Measurements from ENCODE around the gene TBL1Y. TPM values are rescaled to one million over a fixed set of nuclear protein-coding genes. Genes with fewer than 3 reads are reported as not detected.
"Not testable (repeated sequence)": the region's sequence is repeated elsewhere in the genome, so short reads cannot be mapped to it uniquely, and the experiment has no call there.

TBL1Y gene
- not detected in 2 replicates for total RNA-seq
- long read RNA-seq: 0 reads

DNA sequence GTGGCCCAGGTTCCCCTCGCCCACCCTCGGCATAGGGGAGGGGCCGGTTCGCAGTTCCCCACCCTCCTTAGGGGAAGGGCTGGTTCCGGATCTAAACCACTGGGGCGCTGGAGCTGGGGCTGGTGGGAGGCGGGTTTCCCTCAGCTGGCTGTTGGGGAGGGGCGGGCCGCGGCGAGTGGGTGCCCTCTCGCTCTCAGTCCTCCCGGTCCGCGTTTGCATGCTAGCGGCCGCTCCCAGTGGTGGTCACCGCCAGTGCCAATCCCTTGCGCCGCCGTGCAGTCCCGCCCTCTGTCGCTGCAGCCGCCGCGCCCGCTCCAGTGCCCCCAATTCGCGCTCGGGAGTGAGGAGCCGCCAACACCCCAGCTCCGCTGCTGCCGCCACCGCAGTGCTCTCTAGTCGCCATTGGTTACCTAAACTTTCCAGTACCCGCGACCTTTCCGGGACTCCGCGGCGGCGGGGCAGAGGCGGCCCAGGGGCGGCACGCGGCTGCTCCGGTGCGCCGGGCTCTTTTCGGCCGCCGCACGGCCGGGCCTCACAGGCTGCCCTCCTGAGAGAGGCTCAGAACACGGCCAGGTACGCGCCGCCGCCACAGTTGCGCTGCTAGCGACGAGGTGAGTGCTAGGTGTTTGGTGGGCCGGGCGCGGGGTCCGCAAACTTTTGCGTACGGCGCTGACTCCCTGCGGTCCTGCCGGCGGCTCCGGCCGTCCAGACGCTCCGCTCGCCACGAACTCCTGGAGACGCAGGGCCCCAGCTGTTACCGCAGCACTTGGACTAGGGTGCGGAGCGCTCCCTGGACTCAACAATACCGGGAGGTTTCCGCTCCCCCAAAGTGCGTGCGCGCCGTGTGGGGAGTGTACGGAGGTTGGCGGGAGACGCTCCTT lies at the start of gene TBL1Y:
Gene TBL1Y, plus strand, starts transcription at position 326 of the 881 bp plus-strand sequence. CDS start 114,388 bp downstream, outside the sequence.
- Mint-ChIP-seq H3K9me3 (ENCODE audit: low read depth) (no peaks in the 10 kb centered on the region), H3K27me3 (no peaks in the 10 kb centered on the region), H3K36me3 (ENCODE audit: insufficient read depth) (no peaks in the 10 kb centered on the region), H3K4me3 (ENCODE audit: low read depth) (no peak within 1 kb of the TSS), H3K27ac (no peak within 1 kb of the TSS), H3K4me1 (ENCODE audit: low read depth) (no peaks in the 10 kb centered on the region)
- no peak for DNase-seq (ENCODE audit: low spot score, unreplicated experiment)
- TF ChIP-seq, protein P1, sequence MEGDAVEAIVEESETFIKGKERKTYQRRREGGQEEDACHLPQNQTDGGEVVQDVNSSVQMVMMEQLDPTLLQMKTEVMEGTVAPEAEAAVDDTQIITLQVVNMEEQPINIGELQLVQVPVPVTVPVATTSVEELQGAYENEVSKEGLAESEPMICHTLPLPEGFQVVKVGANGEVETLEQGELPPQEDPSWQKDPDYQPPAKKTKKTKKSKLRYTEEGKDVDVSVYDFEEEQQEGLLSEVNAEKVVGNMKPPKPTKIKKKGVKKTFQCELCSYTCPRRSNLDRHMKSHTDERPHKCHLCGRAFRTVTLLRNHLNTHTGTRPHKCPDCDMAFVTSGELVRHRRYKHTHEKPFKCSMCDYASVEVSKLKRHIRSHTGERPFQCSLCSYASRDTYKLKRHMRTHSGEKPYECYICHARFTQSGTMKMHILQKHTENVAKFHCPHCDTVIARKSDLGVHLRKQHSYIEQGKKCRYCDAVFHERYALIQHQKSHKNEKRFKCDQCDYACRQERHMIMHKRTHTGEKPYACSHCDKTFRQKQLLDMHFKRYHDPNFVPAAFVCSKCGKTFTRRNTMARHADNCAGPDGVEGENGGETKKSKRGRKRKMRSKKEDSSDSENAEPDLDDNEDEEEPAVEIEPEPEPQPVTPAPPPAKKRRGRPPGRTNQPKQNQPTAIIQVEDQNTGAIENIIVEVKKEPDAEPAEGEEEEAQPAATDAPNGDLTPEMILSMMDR (IDR thresholded peaks at IDR 0.05; ENCODE audit: unreplicated experiment): no peak

DNA sequence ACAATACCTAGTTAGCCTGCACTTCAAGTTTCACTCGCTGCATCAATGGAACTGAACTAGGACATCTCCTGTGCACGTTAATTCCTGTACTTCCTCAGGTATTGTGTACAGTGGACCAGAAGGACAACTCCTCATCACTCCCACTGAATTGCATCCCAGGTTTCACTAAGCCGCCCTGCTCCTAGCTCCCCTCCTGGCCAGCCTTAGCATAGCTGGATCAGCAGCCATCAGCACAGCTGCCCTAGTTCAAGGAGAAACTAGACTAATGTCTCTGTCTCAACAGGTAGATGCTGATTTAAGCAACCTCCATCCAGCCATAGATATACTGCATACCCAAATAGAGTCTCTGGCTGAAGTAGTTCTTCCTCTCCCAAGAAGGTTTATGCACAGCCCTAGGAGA lies 16.0 kb upstream of the TBL1Y start:
- H3K36me3 Mint-ChIP-seq (ENCODE audit: insufficient read depth): no peaks in the 10 kb centered on the region
- H3K9me3 Mint-ChIP-seq (ENCODE audit: low read depth): no peaks in the 10 kb centered on the region
- no peaks in the 10 kb centered on the region for H3K27me3 Mint-ChIP-seq
- no peaks in the 10 kb centered on the region for H3K4me1 Mint-ChIP-seq (ENCODE audit: low read depth)
- H3K4me3 Mint-ChIP-seq (ENCODE audit: low read depth): no peak overlapping the region
- DNase-seq (ENCODE audit: low spot score, unreplicated experiment): no peak
- no peak overlapping the region for H3K27ac Mint-ChIP-seq
- TF ChIP-seq, protein P1 (IDR thresholded peaks at IDR 0.05; ENCODE audit: unreplicated experiment): no peak

DNA sequence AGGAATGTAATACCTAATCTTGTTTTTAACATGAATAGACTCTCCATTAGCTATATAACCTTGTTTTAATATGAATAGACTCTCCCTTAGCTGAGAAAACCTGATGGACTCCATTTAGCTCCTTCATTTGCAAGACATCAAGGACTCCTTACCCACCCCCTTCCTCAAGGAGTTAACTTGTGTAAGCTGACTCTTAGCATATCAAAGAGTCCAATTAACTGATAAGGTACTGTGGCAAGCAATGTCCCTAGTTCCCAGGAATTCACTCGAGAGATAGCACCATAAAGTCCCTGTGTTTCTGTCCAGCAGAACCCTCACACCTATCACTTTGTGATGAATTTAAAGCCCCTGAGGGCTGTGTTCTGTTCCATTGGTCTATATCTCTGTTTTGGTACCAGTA lies 15.3 kb upstream of the TBL1Y start:
- no peaks in the 10 kb centered on the region for H3K36me3 Mint-ChIP-seq (ENCODE audit: insufficient read depth)
- no peaks in the 10 kb centered on the region for H3K9me3 Mint-ChIP-seq (ENCODE audit: low read depth)
- H3K27ac Mint-ChIP-seq: no peak overlapping the region
- no peaks in the 10 kb centered on the region for H3K27me3 Mint-ChIP-seq
- no peak overlapping the region for H3K4me3 Mint-ChIP-seq (ENCODE audit: low read depth)
- TF ChIP-seq, protein P1 (IDR thresholded peaks at IDR 0.05; ENCODE audit: unreplicated experiment): no peak
- no peak for DNase-seq (ENCODE audit: low spot score, unreplicated experiment)
- no peaks in the 10 kb centered on the region for H3K4me1 Mint-ChIP-seq (ENCODE audit: low read depth)

DNA sequence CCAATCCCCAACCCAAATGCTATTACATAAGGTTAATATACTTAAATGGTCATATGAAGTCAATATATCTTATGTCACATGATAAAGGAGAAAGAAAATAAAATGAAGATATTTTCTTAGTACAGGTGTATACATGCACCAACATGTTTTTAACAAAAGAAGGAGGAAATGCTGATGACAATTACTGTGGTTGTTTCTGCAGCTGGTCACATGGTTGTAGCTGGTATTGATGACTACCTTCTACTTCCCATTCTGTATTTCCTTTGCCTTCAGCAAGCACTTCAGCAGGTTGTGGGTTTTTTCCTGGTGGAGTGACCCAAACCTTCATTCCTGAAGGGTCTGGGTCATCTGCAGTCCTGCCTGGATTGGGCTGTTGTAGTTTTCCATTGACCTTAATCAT lies 8.4 kb upstream of the TBL1Y start:
- not testable (repeated sequence) for H3K27ac Mint-ChIP-seq; H3K9me3 Mint-ChIP-seq (ENCODE audit: low read depth); H3K27me3 Mint-ChIP-seq; DNase-seq (ENCODE audit: low spot score, unreplicated experiment); H3K36me3 Mint-ChIP-seq (ENCODE audit: insufficient read depth); H3K4me1 Mint-ChIP-seq (ENCODE audit: low read depth); H3K4me3 Mint-ChIP-seq (ENCODE audit: low read depth)

DNA sequence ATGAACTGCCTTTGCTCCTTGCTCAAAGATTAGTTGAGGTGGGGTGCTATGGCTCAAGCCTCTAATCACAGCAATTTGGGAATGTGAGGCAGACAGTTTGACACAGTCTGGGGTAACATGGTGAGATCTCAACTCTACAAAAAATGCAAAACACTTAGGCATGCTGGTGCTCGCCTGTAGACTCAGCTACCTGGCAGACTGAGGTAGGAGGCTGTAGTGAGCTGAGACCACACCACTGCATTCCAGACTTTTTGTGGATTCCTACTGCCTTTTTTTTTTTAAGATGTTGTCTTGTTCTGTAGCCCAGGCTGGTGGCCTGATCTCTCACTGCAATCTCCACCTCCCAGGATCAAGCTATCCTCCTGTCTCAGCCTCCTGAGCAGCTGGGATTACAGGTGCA lies 2.9 kb upstream of the TBL1Y start:
- Mint-ChIP-seq H3K27me3 (no peaks in the 10 kb centered on the region), H3K4me1 (ENCODE audit: low read depth) (no peaks in the 10 kb centered on the region), H3K4me3 (ENCODE audit: low read depth) (no peak overlapping the region), H3K36me3 (ENCODE audit: insufficient read depth) (no peaks in the 10 kb centered on the region), H3K27ac (no peak overlapping the region), H3K9me3 (ENCODE audit: low read depth) (no peaks in the 10 kb centered on the region)
- no peak for DNase-seq (ENCODE audit: low spot score, unreplicated experiment)
- TF ChIP-seq, protein P1 (IDR thresholded peaks at IDR 0.05; ENCODE audit: unreplicated experiment): no peak

DNA sequence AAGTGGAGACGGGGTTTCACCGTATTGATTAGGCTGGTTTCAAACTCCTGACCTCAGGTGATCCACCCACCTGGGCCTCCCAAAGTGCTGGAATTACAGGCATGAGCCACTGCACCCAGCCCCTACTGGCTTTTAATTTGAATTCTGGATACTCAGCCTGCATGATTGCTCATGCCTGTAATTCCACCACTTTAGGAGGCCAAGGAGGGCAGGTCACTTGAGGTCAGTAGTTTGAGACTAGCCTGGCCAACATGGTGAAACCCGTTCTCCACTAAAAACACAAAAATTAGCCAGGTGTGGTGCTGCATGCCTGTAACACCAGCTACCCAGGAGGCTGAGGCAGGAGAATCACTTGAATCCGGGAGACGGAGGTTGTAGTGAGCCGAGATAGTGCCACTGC lies 2.5 kb upstream of the TBL1Y start:
- H3K27me3 Mint-ChIP-seq; H3K36me3 Mint-ChIP-seq (ENCODE audit: insufficient read depth); H3K4me3 Mint-ChIP-seq (ENCODE audit: low read depth); DNase-seq (ENCODE audit: low spot score, unreplicated experiment); H3K27ac Mint-ChIP-seq; H3K4me1 Mint-ChIP-seq (ENCODE audit: low read depth); H3K9me3 Mint-ChIP-seq (ENCODE audit: low read depth): not testable (repeated sequence)

Measured in progenitor cell of endocrine pancreas (in vitro differentiated cells).